OCI-LY7 (cell line): Measurements from ENCODE around the gene ABL1.

Experiments used
- EZH2phosphoT487 ChIP-seq: fragments of 200-600 bp; sonication (generic); IDR thresholded peaks from 2 replicates; pipeline ENCODE4 v1.6.1; 2018; ENCODE audit warnings: low read depth, borderline replicate concordance, mild to moderate bottlenecking, mixed run types, antibody characterized with exemption, low read length, moderate library complexity, mixed read lengths
- TF ChIP-seq, protein P1 (sequence below): fragments of 200-600 bp; sonication (generic); conservative IDR thresholded peaks from 2 replicates; pipeline ENCODE4 v1.5.1; 2014; ENCODE audit warnings: mild to moderate bottlenecking, antibody characterized with exemption, low read length, moderate library complexity, mixed read lengths

DNA sequence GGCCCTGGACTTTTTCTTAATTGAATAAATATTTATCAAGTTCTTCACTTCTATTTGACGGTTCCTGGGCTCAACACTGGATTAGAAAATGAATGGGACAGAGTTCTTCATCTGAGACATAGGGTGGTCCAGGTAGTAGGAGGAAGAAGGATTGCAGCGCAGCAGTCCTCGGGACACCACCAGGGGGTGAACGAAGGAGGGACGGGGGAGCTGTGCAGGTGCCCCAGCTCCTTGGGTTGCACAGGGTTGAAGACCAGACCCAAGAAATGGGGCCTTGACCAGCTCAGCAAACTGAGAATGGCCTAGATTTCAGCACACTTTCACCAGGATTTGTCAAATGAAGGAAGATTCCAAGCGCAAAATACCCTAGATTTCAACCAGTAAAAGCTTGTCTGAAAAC is 29.5 kb downstream of the ABL1 start:
- TF ChIP-seq, protein P1, sequence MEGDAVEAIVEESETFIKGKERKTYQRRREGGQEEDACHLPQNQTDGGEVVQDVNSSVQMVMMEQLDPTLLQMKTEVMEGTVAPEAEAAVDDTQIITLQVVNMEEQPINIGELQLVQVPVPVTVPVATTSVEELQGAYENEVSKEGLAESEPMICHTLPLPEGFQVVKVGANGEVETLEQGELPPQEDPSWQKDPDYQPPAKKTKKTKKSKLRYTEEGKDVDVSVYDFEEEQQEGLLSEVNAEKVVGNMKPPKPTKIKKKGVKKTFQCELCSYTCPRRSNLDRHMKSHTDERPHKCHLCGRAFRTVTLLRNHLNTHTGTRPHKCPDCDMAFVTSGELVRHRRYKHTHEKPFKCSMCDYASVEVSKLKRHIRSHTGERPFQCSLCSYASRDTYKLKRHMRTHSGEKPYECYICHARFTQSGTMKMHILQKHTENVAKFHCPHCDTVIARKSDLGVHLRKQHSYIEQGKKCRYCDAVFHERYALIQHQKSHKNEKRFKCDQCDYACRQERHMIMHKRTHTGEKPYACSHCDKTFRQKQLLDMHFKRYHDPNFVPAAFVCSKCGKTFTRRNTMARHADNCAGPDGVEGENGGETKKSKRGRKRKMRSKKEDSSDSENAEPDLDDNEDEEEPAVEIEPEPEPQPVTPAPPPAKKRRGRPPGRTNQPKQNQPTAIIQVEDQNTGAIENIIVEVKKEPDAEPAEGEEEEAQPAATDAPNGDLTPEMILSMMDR: no peak
- no peak for TF ChIP-seq EZH2phosphoT487
